NOMO-1 treated with DMSO at 0.1 percent for 48 hours (cell line): ENCODE results near the gene GOLGA8K.
"Not testable (repeated sequence)": the region's sequence is repeated elsewhere in the genome, so short reads cannot be mapped to it uniquely, and the experiment has no call there.

Experiments
- DNase-seq: peaks from one replicate; lab custom pipeline; 2025; ENCODE audit not compliant: unreplicated experiment; lab: John Stamatoyannopoulos, UW

Gene GOLGA8K, protein sequence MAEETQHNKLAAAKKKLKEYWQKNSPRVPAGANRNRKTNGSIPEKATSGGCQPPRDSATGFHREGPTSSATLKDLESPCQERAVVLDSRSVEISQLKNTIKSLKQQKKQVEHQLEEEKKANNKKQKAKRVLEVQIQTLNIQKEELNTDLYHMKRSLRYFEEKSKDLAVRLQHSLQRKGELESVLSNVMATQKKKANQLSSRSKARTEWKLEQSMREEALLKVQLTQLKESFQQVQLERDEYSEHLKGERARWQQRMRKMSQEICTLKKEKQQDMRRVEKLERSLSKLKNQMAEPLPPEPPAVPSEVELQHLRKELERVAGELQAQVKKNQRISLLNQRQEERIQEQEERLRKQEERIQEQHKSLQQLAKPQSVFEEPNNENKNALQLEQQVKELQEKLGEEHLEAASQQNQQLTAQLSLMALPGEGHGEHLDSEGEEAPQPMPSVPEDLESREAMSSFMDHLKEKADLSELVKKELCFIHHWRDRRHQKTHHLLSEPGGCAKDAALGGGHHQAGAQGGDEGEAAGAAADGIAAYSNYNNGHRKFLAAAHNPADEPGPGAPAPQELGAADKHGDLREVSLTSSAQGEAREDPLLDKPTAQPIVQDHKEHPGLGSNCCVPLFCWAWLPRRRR

DNA sequence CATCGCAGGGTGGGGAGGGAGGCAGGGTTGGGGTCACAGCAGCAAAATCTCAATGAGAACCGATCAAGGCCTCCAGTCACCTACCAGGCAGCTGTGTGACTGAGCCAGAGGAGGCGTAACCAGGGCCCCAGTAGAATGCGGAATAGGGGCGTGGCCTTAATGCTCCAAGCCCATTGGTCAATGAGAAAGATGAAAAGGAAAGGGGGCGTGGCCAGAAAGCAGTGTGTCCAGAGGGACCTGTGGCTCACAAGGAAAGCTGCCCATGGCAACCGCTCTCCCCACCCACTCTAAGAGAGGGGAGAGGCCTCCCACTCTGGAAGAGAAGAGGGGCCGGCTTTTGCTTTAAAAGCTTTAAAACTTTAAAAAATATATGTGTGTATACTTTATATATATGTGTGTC is at the start of gene GOLGA8K:
Gene GOLGA8K (minus strand): TSS at position 101 of the 400 bp plus-strand sequence. CDS start 98 bp downstream, at position 3.
- DNase-seq, result not testable (repeated sequence)

DNA sequence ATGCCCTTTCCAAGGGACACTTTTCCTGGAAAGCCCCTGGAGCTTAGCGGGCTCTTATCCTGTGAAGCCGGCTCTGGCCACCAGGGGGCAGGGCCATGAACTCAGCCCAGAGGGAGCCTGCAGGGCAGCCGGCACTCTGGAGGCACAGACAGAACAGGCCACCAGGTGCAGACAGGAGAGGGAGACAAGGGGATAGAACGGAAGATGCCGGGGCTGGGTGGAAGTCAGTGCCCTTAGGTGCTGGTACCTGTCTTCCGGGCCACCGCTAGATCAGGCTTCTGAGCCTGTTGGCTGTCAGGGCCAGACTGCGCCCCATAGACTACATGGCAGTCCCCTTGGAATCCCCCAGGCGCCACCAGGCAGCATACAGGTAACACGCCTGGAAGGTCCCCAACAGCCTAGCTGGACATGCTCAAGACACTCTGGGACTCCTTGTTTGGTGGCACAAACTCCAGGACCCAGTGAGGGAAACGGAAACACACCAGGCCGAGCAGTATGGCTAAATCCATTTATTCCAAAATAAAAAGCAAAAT is 37.4 kb upstream of the GOLGA8K start:
- DNase-seq, result not testable (repeated sequence)

DNA sequence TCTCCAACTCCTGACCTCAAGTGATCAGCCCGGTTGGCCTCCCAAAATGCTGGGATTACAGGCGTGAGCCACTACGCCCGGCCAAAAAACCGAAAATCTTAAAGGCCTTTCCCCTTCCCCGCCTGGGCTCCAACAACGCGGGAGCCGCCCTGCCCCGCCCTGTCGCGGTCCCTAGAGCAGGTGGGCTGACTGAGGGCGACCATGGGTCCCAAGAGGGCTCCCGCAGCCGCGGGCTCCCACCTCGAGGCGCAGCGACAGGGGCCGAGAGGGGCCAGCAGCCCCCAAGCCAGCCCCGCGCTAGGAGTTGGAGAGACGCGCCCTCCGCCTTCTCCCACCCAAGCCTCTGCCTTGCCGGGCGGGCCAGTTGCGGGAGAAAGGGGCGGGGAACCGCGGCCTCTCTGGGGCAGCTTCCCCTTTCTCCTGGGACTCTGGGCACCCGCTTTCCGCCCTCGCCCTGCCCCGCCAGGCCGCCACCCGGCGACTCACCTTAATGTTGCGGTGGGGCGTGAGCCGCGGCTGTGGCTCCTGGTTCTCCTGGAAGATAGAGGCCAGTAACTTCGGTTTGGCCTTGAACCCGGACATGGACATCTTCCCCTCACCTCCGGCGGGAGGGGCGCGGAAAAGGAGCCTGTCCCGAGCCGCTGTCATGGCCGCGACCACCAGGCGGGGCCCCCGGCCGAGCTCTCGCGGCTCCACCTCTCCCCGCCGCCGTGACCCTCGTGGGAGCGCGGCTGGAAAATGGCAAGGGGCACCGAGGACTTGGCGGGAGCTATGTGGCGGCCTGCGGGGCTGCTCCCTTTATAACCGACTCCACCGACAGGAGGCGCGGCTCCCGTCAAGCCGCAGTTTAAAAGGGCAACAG is 31.2 kb upstream of the GOLGA8K start:
- not testable (repeated sequence) for DNase-seq

DNA sequence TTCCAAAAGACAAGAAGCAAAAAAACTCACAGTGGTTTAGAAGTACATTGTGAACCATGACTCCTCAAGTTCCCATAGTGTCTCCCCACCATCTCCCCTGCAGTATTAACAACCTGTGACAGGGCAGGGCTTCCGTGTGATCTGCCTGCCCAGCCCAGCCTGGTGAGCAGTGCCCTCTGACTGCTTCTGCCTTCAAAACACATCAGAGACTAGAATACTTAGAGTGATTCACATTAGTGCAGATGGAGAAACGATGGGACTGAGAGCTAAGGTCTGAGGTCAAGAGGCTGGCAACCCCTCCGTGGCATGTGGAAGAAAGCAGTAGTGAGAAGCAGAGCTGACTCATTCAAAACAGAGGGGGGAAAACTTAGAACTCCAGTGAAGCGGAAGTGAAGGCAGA is 24.5 kb upstream of the GOLGA8K start:
- not testable (repeated sequence) for DNase-seq

DNA sequence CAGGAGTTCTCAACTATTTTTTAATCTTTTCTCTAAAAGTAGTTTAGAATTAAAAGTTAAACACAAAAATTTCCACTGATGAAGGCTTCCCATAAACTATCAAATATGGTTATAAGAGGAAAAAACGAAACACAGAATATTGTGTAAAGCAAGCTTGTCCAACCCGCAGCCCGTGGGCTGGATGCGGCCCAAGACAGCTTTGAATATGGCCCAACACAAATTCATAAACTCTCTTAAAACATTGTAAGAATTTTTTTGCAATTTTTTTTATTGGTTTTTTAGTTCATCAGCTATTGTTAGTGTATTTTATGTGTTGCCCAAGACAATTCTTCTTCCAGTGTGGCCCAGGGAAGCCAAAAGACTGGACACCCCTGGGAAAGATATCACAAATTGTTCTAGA is 23.4 kb upstream of the GOLGA8K start:
- not testable (repeated sequence) for DNase-seq

DNA sequence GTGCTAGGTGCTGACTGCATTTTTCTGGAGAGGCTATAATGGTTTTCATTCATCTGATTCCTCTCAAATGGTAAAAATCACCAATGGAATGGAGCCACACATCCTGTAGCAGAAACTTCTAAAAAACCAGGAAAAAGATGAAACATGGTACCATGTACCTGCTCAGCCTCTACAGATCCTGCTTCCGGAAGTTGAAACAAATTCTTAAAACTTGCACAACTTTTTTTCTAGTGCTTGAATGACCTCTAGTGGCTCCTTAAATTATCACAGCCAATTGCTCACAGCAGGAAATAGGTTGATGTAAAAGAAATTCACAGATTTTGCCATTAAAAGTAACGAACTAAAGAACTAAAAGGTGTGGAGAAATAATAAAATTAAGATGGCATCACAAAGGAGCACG is 4.8 kb upstream of the GOLGA8K start:
- not testable (repeated sequence) for DNase-seq

DNA sequence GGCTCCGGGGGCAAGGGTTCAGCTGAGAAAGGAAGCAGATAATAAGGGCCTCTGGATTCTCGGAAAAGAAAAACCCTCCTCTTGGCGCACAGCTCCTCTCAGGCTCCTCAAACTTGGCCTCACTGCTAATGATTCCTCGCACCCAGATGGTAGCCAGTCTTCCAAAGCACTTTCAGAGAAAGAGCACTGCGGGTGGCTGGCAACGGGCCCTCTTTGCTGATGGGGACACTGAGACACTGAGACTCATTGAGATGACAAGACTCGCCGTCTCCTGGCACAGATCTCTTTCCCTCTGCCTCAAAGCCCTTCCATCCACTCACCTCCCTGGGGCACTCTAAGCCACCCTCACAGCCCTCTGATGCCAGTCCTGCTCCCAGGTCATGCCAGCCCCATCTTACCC is 6.6 kb downstream of the GOLGA8K start:
- not testable (repeated sequence) for DNase-seq

DNA sequence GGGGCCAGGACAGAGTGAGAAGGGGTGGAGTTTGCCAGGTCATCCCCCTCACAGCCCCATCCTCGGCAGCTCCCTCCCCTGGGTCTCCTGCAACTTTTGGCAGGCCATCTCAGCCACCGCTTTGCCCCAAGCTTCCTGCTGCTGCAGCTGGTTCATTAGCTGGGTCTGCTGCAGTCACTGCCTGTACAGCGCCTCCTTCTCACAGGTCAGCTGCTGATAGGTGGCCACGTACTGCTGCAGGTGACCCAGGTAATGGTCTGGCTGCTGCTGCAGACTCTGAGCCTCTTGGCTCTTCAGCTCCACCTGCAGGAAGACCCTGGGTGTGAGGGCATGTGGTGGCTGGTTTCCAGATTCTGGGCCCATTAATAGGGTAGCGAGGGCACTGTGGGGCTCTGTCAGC is 8.3 kb downstream of the GOLGA8K start:
- DNase-seq, result not testable (repeated sequence)

DNA sequence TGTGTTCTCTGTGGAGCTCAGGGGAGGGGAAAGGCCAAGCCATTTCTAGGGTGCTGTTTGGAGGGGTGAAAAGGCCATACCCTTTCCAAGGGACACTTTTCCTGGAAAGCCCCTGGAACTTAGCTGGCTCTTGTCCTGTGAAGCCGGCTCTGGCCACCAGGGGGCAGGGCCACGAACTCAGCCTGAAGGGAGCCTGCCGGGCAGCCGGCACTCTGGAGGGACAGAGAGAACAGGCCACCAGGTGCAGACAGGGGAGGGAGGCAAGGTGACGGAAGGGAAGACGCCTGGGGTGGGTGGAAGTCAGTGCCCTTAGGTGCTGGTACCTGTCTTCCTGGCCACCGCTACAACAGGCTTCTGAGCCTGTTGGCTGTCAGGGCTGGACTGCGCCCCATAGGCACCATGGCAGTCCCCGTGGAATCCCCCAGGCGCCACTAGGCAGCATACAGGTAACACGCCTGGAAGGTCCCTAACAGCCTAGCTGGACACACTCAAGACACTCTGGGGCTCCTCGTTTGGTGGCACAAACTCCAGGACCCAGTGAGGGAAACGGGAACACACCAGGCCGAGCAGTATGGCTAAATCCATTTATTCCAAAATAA is 14.9 kb downstream of the GOLGA8K start:
- DNase-seq, result not testable (repeated sequence)

DNA sequence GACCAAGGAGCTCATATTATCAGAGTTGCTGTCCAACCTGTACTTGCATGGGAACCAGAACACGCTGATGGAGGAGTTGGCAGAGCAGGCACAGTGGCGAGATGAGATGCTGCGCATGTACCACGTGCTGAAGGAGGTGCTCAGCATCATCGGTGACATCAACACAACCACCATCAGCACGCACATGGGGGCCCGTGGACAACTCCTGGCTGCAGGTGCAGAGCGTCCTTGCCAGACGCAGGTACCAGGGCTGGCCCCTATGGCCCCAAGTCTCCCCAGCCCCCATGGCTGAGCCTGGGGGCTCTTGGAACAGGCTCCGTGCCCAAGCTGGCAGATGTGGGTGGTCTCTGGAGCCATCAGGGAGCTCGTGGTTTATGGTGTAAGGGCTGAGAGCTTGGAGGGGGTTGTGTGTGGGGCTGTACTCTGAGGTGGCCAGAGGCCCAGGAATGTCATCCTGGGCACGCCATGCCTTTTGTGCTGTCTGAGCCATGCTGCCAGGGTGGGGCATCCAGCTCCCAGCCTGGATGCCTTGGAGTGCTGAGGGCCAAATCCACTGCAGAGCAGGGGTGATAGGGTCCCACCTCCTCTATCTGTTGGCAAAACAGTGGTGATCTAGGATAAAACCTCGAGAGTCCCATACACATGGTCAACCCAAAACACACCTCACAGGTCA is 17.1 kb downstream of the GOLGA8K start:
- not testable (repeated sequence) for DNase-seq

DNA sequence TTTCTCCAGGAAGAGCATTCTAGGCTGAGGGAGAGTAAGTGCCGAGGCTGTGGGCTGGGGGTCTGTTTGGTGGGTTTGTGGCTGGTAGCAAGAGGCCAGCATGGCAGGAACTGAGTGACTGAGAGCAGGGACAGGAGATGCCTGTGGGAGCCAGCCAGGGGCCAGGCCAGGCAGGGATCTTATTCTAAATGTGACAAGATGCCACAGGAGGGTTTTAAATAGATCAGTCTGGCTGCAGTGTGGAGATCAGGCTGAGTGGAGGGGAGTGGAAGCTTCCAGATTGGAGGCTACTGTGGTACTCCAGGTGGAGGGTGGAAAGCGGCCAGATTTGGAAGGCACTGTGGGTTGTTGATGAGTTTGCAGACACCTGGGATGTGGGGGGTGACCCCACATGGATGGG is 28.9 kb downstream of the GOLGA8K start:
- not testable (repeated sequence) for DNase-seq

DNA sequence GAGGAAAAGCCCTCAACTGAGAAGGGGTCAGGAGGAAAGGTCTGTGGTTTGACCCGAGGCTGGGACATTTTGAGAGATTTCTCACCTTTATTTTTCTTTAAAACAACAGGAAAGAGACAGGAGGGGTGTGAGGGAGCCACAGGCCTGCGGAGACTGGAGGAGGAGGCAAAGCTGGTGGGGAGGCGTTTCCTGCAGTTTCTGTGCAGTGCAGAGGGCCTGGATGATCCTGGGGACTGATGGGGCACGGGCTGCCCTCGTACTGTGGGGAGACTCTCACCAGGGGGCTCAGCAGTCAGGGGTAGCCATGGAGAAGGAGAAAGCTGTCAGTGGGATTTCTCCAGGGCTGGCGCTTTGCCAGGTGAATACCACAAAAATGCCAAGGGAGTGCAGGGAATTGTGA is 29.4 kb downstream of the GOLGA8K start:
- DNase-seq, result not testable (repeated sequence)

DNA sequence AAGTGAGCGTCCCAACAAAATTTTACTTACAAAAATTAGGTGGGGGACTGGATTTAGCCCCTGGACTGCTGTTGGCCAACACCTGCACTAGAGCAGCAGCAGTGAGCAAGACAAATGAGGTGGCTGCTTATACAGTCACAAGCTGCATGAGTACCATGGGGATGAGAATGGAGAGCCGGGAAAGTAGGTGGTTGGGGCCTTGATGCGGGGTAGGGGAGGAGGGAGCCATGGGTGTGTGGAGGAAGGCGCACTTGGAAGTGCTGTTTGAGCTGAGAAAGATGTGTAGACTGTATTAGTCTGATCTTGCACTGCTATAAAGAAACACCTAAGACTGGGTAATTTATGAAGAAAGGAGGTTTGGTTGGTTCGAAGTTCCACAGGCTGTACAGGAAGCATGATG is 31.0 kb downstream of the GOLGA8K start:
- not testable (repeated sequence) for DNase-seq

DNA sequence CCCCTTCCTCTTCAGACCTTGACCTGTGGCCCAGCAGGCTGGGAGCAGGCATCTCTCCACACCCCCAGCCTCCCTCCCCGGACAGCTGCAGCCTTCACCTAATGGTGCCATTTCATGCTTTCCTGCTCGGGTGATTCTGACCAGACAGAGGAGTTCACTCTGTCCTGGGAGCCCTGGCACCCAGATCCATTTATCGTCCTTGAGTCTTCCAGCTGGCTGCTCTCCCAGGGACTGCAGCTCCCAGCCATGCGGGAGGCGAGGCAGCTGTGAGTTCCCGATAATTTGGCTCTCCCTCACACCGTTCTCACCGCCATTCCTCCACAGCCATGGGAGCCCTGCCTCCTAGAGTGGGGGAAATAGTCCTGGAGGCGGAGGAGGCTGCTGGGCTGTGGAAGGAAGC is 32.6 kb downstream of the GOLGA8K start:
- not testable (repeated sequence) for DNase-seq

DNA sequence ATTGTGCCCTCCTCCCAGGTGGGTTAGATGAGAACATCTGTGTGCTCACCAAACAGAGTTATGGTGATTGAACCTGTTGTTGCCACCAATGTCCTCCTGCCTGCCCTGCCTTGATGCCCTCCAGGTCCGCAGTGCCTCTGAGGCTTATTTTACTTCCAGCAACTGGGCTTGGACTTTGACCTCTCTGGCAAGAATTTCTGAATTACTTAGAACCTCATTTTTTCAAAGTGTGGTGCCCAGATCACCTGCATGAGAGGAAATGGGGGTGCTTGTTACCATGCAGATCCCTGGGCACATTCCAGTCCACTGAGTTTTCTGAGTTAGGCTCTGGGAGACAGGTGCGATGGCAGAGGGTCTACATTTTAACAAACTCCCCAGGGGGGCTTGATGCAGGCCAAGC is 33.0 kb downstream of the GOLGA8K start:
- not testable (repeated sequence) for DNase-seq

DNA sequence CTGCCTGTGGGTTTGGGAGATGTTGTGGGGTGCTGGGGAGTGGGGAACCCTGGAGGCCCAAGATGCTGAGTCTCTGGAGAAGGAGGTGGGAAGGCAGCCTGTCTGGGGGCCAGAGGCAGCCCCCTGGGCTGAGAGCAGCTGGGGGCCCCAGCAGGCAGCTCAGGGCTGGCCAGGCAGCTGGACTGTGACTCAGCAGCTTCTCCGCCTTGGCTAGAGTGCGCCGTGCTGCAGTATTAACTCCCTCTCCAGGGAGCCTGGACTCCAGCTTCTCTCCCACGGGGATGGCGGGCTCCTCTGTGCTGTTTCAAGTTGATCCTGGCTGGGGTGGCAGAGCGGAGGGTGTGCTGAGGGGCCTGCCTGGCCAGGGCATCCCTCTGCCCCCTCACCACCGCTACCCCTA is 36.6 kb downstream of the GOLGA8K start:
- not testable (repeated sequence) for DNase-seq

DNA sequence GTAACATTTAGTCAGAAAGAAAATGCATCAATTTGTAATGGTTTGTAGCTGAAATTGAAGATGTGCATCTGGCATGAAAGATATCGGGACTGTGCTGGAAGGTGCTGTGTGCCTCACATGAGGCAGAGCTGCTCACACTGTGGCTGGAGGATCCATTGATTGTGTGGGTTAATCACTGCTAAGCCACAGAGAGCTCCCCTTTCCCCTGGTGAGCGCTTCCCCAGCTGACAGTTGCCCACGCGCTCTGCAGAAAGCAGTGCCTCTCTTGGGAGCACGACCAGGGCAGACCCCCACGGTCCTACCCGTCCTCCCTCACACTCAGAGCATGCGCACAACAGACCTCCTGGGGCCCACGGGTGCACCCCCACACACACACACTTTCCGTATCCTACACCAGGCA is 37.1 kb downstream of the GOLGA8K start:
- DNase-seq, result not testable (repeated sequence)

DNA sequence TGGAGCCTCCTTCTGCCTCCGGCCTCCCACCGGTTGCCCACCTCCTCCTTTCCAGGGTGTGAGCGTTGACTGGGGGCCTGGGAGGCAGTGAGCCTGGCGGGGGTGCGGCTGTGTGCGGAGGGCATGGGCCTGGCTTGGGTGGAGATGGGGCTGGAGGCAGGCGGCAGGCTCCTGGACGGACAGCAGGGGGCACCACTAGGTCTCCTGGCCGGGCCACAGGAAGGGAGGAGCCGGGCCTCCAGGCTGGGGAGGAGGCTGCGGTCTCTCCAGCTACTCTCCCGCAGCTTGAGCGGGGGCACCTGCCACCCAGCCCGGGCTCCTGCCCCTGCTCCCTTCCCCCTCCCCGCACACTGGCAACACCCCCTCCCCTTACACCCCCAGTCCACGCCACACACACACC is 38.1 kb downstream of the GOLGA8K start:
- not testable (repeated sequence) for DNase-seq

DNA sequence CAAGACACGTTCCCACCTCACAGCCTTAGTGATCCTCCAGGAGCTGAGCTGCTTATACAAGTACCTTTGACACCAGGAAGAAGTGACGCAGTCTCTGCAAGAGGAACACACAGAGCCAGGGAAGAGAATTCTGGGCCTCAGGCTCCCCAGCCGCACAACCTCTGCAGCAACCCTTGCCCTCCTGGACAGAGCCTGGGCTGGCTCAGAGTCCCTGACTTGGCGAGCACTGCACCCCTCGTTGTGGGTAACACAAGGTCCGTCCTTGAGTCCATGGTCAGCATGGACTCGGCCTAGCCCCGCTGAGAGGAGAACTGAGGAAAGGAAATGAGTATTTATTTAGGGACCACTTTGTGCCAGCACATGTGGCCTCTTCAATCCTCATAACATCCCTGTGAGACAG is 39.6 kb downstream of the GOLGA8K start:
- DNase-seq, result not testable (repeated sequence)

DNA sequence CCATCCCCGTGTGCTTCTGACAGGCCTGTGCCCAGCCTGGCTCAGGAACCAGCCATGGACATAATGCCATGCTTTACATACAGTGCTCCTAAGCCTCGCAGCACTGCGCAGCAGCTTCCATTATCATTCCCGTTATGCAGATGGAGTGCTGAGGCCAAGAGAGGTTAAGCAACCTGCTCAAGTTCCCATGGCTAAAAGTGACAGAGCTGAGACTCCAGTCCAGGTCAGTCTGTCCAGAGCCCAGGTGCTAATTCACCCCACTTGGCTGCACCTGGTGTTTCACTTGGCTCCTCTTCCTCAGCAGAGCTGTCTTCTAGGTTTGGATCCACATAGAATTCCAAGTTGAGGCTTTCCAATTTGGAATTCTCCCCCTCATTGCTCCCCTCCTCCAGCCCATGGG is 41.4 kb downstream of the GOLGA8K start:
- DNase-seq, result not testable (repeated sequence)
